Tibial nerve (tissue), 4 donors: Measurements from ENCODE around the gene USP37.

Experiments
- CTCF ChIP-seq, 5 experiments: fragments of 200-600 bp in 3 of 5; fragments of 450-650 bp in 2 of 5; sonication (generic) in 3 of 5; IDR thresholded peaks; one replicate each; pipeline ENCODE4 v1.5.1; 2016 to 2019; ENCODE audit warnings: antibody characterized with exemption in 5 of 5, mild to moderate bottlenecking in 3 of 5, moderate library complexity in 2 of 5
- EP300 ChIP-seq, 2 donors: sonication (generic); formaldehyde crosslinking; IDR thresholded peaks; one replicate each; pipeline ENCODE4 v1.6.1; 2017; ENCODE audit warnings: antibody characterized with exemption in 2 of 2, mild to moderate bottlenecking in 1 of 2

- TF ChIP-seq CTCF (IDR thresholded peaks at IDR 0.05) (no peak), EP300 (IDR thresholded peaks at IDR 0.05) (no peak)
Observed at GRCh38 chr2:218436992-218437391, 131.2 kb downstream of the USP37 start.
